AG04450 (cell line): Measurements from ENCODE around the gene CHD9. TPM values are rescaled to one million over a fixed set of nuclear protein-coding genes. Genes with fewer than 3 reads are reported as not detected.

Source experiments
- CTCF ChIA-PET: fragments of 300-600, 350-600 bp; formaldehyde crosslinking; extraction: SDS; loops from one replicate; lab custom pipeline; 2022; ENCODE audit warnings: antibody characterized with exemption, inconsistent platforms; lab: Charles Lee
- POLR2A ChIA-PET: fragments of 350-600 bp; formaldehyde crosslinking; extraction: SDS; loops from one replicate; lab custom pipeline; 2021; ENCODE audit warnings: antibody characterized with exemption, inconsistent platforms; lab: Yijun Ruan, JAX
- DNase-seq: peaks from one replicate; pipeline ENCODE4 v3.0.0-alpha.2; 2011; ENCODE audit warnings: low read depth, low spot score
- H3K27ac ChIP-seq: one replicate; pipeline ENCODE4 v1.5.1; 2012; ENCODE audit warnings: low read depth, low read length, control low read depth
- H3K27me3 ChIP-seq: one replicate; pipeline ENCODE4 v1.6.0; 2012; ENCODE audit warnings: low read length; ENCODE audit not compliant: control insufficient read depth, insufficient read depth
- H3K4me3 ChIP-seq: 2 replicates; pipeline ENCODE4 v1.5.1; 2011; ENCODE audit warnings: mild to moderate bottlenecking, low read depth, low read length, control low read depth
- H3K9me3 ChIP-seq: 2 replicates; pipeline ENCODE4 v1.5.1; 2012; ENCODE audit warnings: low read length; ENCODE audit not compliant: control insufficient read depth, insufficient read depth
- CTCF ChIP-seq: IDR thresholded peaks from 2 replicates; pipeline ENCODE4 v1.5.1; 2011; ENCODE audit warnings: low read depth, low read length, control low read depth, inconsistent platforms
- polyA plus RNA-seq: library from polyadenylated mRNA; depleted of rRNA; stranded (reverse); fragments of >200 nt; gene quantifications from 2 replicates; pipeline ENCODE4 v1.2.3, GENCODE V29; 2011

Gene CHD9
- polyA plus RNA-seq, 1 experiment, result 42.6 TPM

- no peak for TF ChIP-seq CTCF
- no peak for DNase-seq
- no peak overlapping the region for H3K4me3 ChIP-seq
- no peak overlapping the region for H3K27ac ChIP-seq
- no peaks in the 10 kb centered on the region for H3K27me3 ChIP-seq
- CTCF ChIA-PET, result no interaction called here
- POLR2A ChIA-PET, result no interaction called here
- no peaks in the 10 kb centered on the region for H3K9me3 ChIP-seq
These were observed 69.0 kb downstream of the CHD9 start for GRCh38 chr16:53123747-53124146.

GRCh38 chr16:53126390-53126789 is 71.6 kb downstream of the CHD9 start:
- no peaks in the 10 kb centered on the region for H3K9me3 ChIP-seq
- CTCF ChIA-PET, result interaction anchor here (0.9 kb wide), 1 partner anchor 34 kb away, joined by 3 read pairs; no protein-coding TSS in a partner anchor
- POLR2A ChIA-PET, result no interaction called here
- H3K4me3 ChIP-seq, result no peak overlapping the region
- TF ChIP-seq CTCF, result no peak
- no peaks in the 10 kb centered on the region for H3K27me3 ChIP-seq
- H3K27ac ChIP-seq, result no peak overlapping the region
- no peak for DNase-seq

GRCh38 chr16:53129281-53130158 is 74.7 kb downstream of the CHD9 start:
- Histone ChIP-seq H3K27ac (peak overlapping the region; percentile 96), H3K27me3 (no peaks in the 10 kb centered on the region), H3K9me3 (peaks cover 3% of the 10 kb centered on the region; the same call in 1 of the 2 replicates), H3K4me3 (peak overlapping the region; percentile 68)
- DNase-seq, result peak; percentile 48
- ChIA-PET POLR2A (interaction anchor here (1.0 to 2.1 kb wide), 6 partner anchors 14 to 79 kb away, joined by 3 to 13 read pairs (median 4); partner anchors contain the start of gene CHD9), CTCF (interaction anchor here (0.6 to 1.7 kb wide), 13 partner anchors 11 to 193 kb away, joined by 3 to 20 read pairs (median 4); partner anchors contain the start of gene CHD9)
- no peak for TF ChIP-seq CTCF

GRCh38 chr16:53130159-53131049 is 75.6 kb downstream of the CHD9 start:
- TF ChIP-seq CTCF, result peak; percentile 53
- Histone ChIP-seq H3K9me3 (peaks cover 3% of the 10 kb centered on the region; the same call in 1 of the 2 replicates), H3K4me3 (peak overlapping the region; percentile 68), H3K27me3 (no peaks in the 10 kb centered on the region), H3K27ac (peak overlapping the region; percentile 96)
- peak; percentile 87 for DNase-seq
- POLR2A ChIA-PET, result interaction anchor here (1.0 to 2.1 kb wide), 6 partner anchors 13 to 78 kb away, joined by 3 to 13 read pairs (median 4); partner anchors contain the start of gene CHD9
- CTCF ChIA-PET, result interaction anchor here (0.9 to 1.7 kb wide), 9 partner anchors 10 to 90 kb away, joined by 3 to 20 read pairs (median 4); partner anchors contain the start of gene CHD9
